H7 (cell line): ENCODE measurements around the gene MPPED1. TPM values are rescaled to one million over a fixed set of nuclear protein-coding genes. Genes with fewer than 3 reads are reported as not detected.

Source experiments
- DNase-seq: peaks from one replicate; pipeline ENCODE4 v3.0.0; 2012
- H3K27me3 ChIP-seq: 2 replicates; pipeline ENCODE4 v1.6.0; 2011; ENCODE audit warnings: mild to moderate bottlenecking, low read length; ENCODE audit not compliant: control insufficient read depth, insufficient read depth
- H3K36me3 ChIP-seq: replicated peaks from 2 replicates; pipeline ENCODE4 v1.5.1; 2011; ENCODE audit warnings: low read length; ENCODE audit not compliant: control insufficient read depth, insufficient read depth
- H3K4me3 ChIP-seq: 2 replicates; pipeline ENCODE4 v1.5.1; 2011; ENCODE audit warnings: low read depth, mild to moderate bottlenecking, control low read depth, low read length, moderate library complexity; ENCODE audit not compliant: insufficient read depth
- total RNA-seq: library from RNA; depleted of rRNA; stranded (reverse); fragments of >200 nt; shearing (Covaris generic); gene quantifications from 2 replicates; pipeline ENCODE4 v1.2.3, GENCODE V29; 2014

The MPPED1 gene
- total RNA-seq, 1 experiment from 2014 or later: 1.2 TPM

GRCh38 chr22:43437871-43438475 lies 26.2 kb downstream of the MPPED1 start:
- DNase-seq: peak; percentile 38
- Histone ChIP-seq H3K4me3 (no peak overlapping the region), H3K36me3 (no peaks in the 10 kb centered on the region), H3K27me3 (no peaks in the 10 kb centered on the region; the same call in 1 of the 2 replicates)

GRCh38 chr22:43438666-43439347 lies 27.0 kb downstream of the MPPED1 start:
- DNase-seq: peak; percentile 29
- H3K27me3 ChIP-seq: no peaks in the 10 kb centered on the region
- H3K4me3 ChIP-seq: no peak overlapping the region
- H3K36me3 ChIP-seq: no peaks in the 10 kb centered on the region

- DNase-seq: peak; percentile 39
- Histone ChIP-seq H3K4me3 (no peak overlapping the region), H3K27me3 (no peaks in the 10 kb centered on the region), H3K36me3 (no peaks in the 10 kb centered on the region)
Observed at GRCh38 chr22:43439368-43440103, 27.7 kb downstream of the MPPED1 start.

DNA sequence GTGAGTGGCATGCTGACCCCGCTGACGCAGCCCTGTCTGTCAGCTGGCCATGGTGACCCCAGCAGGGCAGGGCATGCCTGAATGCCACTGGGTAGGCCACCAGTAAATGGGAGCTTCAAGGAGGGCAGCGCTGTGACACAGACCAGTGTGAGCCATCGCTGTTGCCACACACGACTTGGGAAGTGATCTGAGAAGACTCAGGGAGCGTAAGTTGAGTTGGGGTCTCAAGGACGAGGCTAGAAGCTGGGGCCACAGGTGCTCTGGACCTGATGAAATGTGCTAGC lies 28.2 kb downstream of the MPPED1 start:
- no peaks in the 10 kb centered on the region for H3K27me3 ChIP-seq
- no peak for DNase-seq
- no peaks in the 10 kb centered on the region for H3K36me3 ChIP-seq
- no peak overlapping the region for H3K4me3 ChIP-seq

- Histone ChIP-seq H3K27me3 (no peaks in the 10 kb centered on the region), H3K36me3 (no peaks in the 10 kb centered on the region), H3K4me3 (no peak overlapping the region)
- DNase-seq: peak; percentile 24
Observed at GRCh38 chr22:43440556-43440955, 28.7 kb downstream of the MPPED1 start.

- peak; percentile 26 for DNase-seq
- Histone ChIP-seq H3K27me3 (no peaks in the 10 kb centered on the region), H3K4me3 (no peak overlapping the region), H3K36me3 (no peaks in the 10 kb centered on the region)
Observed at GRCh38 chr22:43441216-43441615, 29.4 kb downstream of the MPPED1 start.

DNA sequence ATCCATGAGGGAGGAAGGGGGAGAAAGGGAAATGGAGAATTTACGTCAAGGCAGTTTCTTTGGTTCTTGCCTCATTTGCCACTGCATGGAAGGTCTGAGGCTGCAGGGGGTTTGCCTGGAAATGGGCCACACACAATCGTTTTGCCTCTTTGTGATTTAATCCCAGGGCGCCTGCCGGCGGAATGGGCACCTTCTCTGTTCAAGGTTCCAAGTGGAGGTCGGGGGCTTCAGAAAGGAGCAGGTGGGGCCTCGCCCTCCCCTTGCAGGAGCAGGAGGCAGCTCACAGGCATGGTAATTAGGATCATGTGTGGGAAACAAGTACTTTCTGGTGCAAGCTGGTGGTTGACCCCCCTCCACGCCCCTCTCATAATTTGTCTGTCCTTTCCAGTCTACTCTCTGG lies 29.9 kb downstream of the MPPED1 start:
- no peaks in the 10 kb centered on the region for H3K27me3 ChIP-seq
- no peak overlapping the region for H3K4me3 ChIP-seq
- peak; percentile 53 for DNase-seq
- H3K36me3 ChIP-seq: no peaks in the 10 kb centered on the region

GRCh38 chr22:43442386-43443151 lies 30.8 kb downstream of the MPPED1 start:
- Histone ChIP-seq H3K4me3 (no peak overlapping the region), H3K27me3 (no peaks in the 10 kb centered on the region), H3K36me3 (no peaks in the 10 kb centered on the region)
- peak; percentile 30 for DNase-seq

GRCh38 chr22:43443152-43443471 lies 31.3 kb downstream of the MPPED1 start:
- no peaks in the 10 kb centered on the region for H3K27me3 ChIP-seq
- no peak overlapping the region for H3K4me3 ChIP-seq
- peak; percentile 49 for DNase-seq
- H3K36me3 ChIP-seq: no peaks in the 10 kb centered on the region

DNA sequence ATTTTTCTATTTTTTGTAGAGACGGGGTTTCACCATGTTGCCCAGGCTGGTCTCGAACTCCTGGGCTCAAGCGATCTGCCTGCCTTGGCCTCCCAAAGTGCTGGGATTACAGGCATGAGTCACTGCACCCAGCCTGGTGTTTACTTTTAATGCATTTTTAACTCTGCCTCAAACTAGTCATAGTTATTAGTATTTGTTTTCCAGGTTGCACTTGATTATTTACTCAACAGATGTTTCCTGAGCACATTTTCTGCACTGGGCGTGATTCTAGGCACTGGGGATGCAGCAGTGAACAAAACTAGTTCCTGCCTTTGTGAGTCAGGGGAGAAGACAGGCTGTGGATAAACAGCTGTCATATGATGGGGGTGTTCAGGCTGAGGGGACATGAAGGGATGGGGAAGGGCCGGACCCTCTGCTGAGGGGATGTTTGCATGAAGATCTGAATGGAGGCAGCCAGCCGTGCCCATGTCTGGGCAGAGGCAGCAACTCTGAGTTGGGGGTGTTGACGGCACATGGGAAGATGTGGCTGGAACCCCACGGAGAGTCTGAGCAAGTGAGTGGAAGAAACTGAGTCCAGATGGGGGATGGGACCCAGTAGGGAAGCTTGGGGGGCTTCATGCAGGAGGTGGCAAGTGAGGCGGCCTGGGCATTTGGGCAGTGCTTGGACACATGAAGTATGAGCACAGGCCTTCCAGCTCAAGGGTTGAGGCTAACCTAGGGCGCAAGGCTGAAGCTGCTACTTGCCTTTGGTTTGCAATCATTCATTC lies 34.4 kb downstream of the MPPED1 start:
- Histone ChIP-seq H3K36me3 (no peaks in the 10 kb centered on the region), H3K4me3 (no peak overlapping the region), H3K27me3 (no peaks in the 10 kb centered on the region)
- DNase-seq: no peak

DNA sequence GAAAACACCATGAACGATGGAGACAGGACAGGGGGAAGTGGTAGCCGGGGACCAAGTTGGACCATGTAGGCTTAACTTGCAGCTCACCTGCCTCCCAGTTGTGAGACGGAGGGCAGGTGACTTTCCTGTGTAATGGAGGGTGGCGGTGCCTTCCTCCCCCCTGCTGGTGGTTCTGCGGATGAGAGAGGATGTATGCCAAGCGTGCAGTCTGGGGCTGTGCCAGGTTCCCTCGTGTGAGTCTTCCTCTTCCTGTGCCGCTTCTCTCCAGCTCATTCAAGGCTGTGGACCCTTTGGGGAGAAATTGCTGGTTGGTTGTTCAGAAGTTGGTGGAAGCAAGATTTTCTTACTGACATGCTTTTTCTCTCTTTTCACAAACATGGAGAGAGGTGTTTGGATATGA lies 35.1 kb downstream of the MPPED1 start:
- Histone ChIP-seq H3K27me3 (no peaks in the 10 kb centered on the region), H3K4me3 (no peak overlapping the region), H3K36me3 (no peaks in the 10 kb centered on the region)
- DNase-seq: peak; percentile 24

DNA sequence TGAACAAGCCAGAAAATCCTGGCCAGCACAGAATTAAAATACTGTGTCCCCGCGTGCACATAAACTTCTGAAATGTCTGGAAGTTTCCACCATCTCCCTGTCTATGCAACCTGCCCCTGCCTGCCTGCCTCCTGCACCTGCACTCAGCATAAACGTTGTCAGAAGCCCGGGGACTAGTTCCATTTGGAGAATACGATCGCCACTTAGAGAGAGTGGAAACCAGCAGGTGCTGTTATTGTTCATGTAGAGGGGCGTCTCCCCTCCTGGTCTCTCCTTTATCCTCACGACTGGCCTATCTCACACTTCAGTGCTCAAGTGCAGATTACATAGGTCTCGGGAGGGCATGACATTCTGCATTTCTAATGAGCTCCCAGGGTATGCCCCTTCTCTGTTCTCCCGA lies 35.6 kb downstream of the MPPED1 start:
- DNase-seq: peak; percentile 40
- Histone ChIP-seq H3K36me3 (no peaks in the 10 kb centered on the region), H3K27me3 (no peaks in the 10 kb centered on the region), H3K4me3 (no peak overlapping the region)

GRCh38 chr22:43448048-43448447 lies 36.2 kb downstream of the MPPED1 start:
- DNase-seq: no peak
- no peaks in the 10 kb centered on the region for H3K36me3 ChIP-seq
- no peaks in the 10 kb centered on the region for H3K27me3 ChIP-seq
- H3K4me3 ChIP-seq: no peak overlapping the region

DNA sequence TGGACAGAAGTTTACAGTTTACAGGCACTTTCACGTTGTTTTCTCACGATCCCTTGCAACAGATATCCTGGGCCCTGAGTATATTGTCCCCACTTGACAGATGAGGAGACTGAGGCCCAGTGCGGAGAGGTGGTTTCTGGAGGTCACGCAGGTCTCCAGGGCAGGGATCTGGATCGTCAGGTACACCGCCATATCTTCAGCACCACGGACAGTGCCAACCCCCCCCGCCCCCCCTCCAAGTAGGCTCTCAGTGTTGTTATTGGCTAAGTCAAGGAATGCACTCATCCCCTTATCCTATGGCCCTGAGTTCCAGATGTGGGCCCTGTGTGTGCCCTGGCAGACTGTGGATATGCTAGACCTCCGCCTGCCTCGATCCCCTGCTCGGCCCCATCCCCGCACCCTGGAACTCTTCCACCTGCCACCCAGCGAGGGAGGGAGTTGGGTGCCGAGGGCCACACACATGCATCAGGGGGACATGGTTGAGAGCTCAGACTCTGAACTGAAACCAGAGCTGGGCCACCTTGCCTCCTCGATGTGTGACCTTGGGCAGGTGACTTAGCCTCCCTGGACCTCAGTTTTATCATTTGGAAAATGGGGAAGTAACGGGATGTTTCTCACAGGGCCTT lies 37.5 kb downstream of the MPPED1 start:
- no peaks in the 10 kb centered on the region for H3K36me3 ChIP-seq
- H3K4me3 ChIP-seq: no peak overlapping the region
- H3K27me3 ChIP-seq: no peaks in the 10 kb centered on the region
- peak; percentile 91 for DNase-seq
